K562 (cell line): Measurements from ENCODE around the gene LRIT1. TPM values are rescaled to one million over a fixed set of nuclear protein-coding genes. Genes with fewer than 3 reads are reported as not detected.

Experiments used
- ATAC-seq: fragments of 200-7000 bp; cut with Tn5 transposase; 3 replicates; pipeline ENCODE4 v1.9.1; 2020; ENCODE audit warnings: moderate library complexity
- BruUV-seq: library from RNA; stranded (reverse); fragments of 400-500 nt; replicated peaks from 2 replicates; lab custom pipeline; 2021; lab: Mats Ljungman, UMichigan
- CTCF ChIA-PET: fragments of 300-600 bp; formaldehyde crosslinking; extraction: SDS; loops from one replicate; lab custom pipeline; 2021; ENCODE audit warnings: low intra/inter-chr PET ratio; lab: Yijun Ruan, JAX
- POLR2A ChIA-PET: fragments of 300-600, 350-650 bp; sonication (Branson Sonifier 250); formaldehyde crosslinking; extraction: SDS; loops from one replicate; lab custom pipeline; 2021; ENCODE audit warnings: antibody characterized with exemption, inconsistent platforms; lab: Yijun Ruan, JAX
- DNase-seq, 4 experiments: peaks; one replicate each; pipeline versions ENCODE4 v3.0.0 to v3.0.0-alpha.2; 2011 to 2018; ENCODE audit warnings: low spot score in 3 of 4, mixed read lengths in 3 of 4; ENCODE audit errors: extremely low read depth in 1 of 4
- FAIRE-seq: peaks from 2 replicates; lab custom pipeline; 2011; peaks lifted over from hg19 to GRCh38; lab: Jason Lieb, UNC
- H2AFZ ChIP-seq: 2 replicates; pipeline ENCODE4 v1.6.0; 2011; ENCODE audit warnings: low read depth, low read length, control low read depth, inconsistent platforms
- H3K27ac ChIP-seq: fragments of 200-600 bp; 3 replicates; pipeline ENCODE4 v1.8.0; 2011; ENCODE audit warnings: low read depth, mild to moderate bottlenecking, control low read depth, inconsistent platforms, low read length, moderate library complexity, mixed read lengths; ENCODE audit errors: extremely low read depth
- H3K27me3 ChIP-seq, 2 experiments: fragments of 300-600 bp in 1 of 2; 2 replicates in 1 of 2; 3 replicates in 1 of 2; pipeline versions ENCODE4 v1.6.0 to v1.8.0; 2011; ENCODE audit warnings: inconsistent platforms in 2 of 2, low read length in 2 of 2, mild to moderate bottlenecking in 1 of 2, mixed read lengths in 1 of 2, moderate library complexity in 1 of 2; ENCODE audit not compliant: control insufficient read depth in 2 of 2, insufficient read depth in 2 of 2
- H3K36me3 ChIP-seq: fragments of 300-600 bp; 3 replicates; pipeline ENCODE4 v1.8.0; 2011; ENCODE audit warnings: mild to moderate bottlenecking, low read length, inconsistent platforms; ENCODE audit not compliant: control insufficient read depth, insufficient read depth
- H3K4me1 ChIP-seq, 2 experiments: fragments of 200-600 bp in 1 of 2; replicated peaks in 1 of 2; 2 replicates in 1 of 2; 3 replicates in 1 of 2; pipeline versions ENCODE4 v1.5.1 to v1.8.0; 2011; ENCODE audit warnings: inconsistent platforms in 2 of 2, low read length in 2 of 2, mild to moderate bottlenecking in 1 of 2, mixed read lengths in 1 of 2, moderate library complexity in 1 of 2; ENCODE audit not compliant: control insufficient read depth in 2 of 2, insufficient read depth in 2 of 2
- H3K4me2 ChIP-seq: 2 replicates; pipeline ENCODE4 v1.6.1; 2011; ENCODE audit warnings: low read length, control low read depth, inconsistent platforms, mixed read lengths; ENCODE audit not compliant: insufficient read depth
- H3K4me3 ChIP-seq: fragments of 200-600 bp; sonication (generic), shearing (Covaris generic); 2 replicates; pipeline ENCODE4 v1.5.1; 2016; ENCODE audit warnings: control low read depth, inconsistent platforms
- H3K79me2 ChIP-seq: fragments of 200-600 bp; 3 replicates; pipeline ENCODE4 v1.8.0; 2011; ENCODE audit warnings: low read length, inconsistent platforms; ENCODE audit not compliant: control insufficient read depth, insufficient read depth
- H3K9ac ChIP-seq, 2 experiments: 2 replicates each; pipeline versions ENCODE4 v1.6.0 to v1.6.1; 2011; ENCODE audit warnings: low read depth in 2 of 2, low read length in 2 of 2, control low read depth in 1 of 2, inconsistent platforms in 1 of 2, mild to moderate bottlenecking in 1 of 2, mixed read lengths in 1 of 2; ENCODE audit not compliant: insufficient read depth in 1 of 2
- H3K9me1 ChIP-seq: one replicate; pipeline ENCODE4 v1.6.0; 2011; ENCODE audit warnings: inconsistent platforms, mild to moderate bottlenecking, low read length, moderate library complexity; ENCODE audit not compliant: control insufficient read depth, insufficient read depth
- H3K9me3 ChIP-seq: replicated peaks from 2 replicates; pipeline ENCODE4 v1.5.1; 2011; ENCODE audit warnings: low read depth, low read length, inconsistent platforms; ENCODE audit not compliant: control insufficient read depth, insufficient read depth
- H4K20me1 ChIP-seq: replicated peaks from 2 replicates; pipeline ENCODE4 v1.6.1; 2011; ENCODE audit warnings: low read length, inconsistent platforms, mixed read lengths; ENCODE audit not compliant: control insufficient read depth, insufficient read depth
- FOXM1 ChIP-seq, 2 experiments: fragments of 450-650 bp in 1 of 2; sonication (generic) in 1 of 2; formaldehyde crosslinking in 1 of 2; IDR thresholded peaks; 2 replicates each; pipeline versions ENCODE4 v1.6.1 to v1.9.0; 2017 to 2022; ENCODE audit warnings: low read depth in 2 of 2, mild to moderate bottlenecking in 2 of 2, missing genetic modification reagents in 1 of 2, moderate library complexity in 1 of 2
- PRMT5 ChIP-seq: sonication (generic); formaldehyde crosslinking; IDR thresholded peaks from 2 replicates; pipeline ENCODE4 v1.5.0; 2020; ENCODE audit warnings: missing genetic modification reagents
- REST ChIP-seq, 2 experiments: fragments of 450-650 bp; formaldehyde crosslinking in 1 of 2; IDR thresholded peaks; 2 replicates each; pipeline versions ENCODE4 v1.4.0 to v1.6.1; 2014 to 2020; ENCODE audit warnings: mild to moderate bottlenecking in 2 of 2, borderline replicate concordance in 1 of 2, low read depth in 1 of 2
- SMARCB1 ChIP-seq: IDR thresholded peaks from 2 replicates; pipeline ENCODE4 v1.6.1; 2011; ENCODE audit warnings: improper control_type of control experiment, low read depth; ENCODE audit not compliant: insufficient read length
- ZBTB2 ChIP-seq: fragments of 450-650 bp; IDR thresholded peaks from 2 replicates; pipeline ENCODE4 v1.6.1; 2016; ENCODE audit warnings: antibody characterized with exemption
- ZNF263 ChIP-seq: sonication (generic); formaldehyde crosslinking; IDR thresholded peaks from 2 replicates; pipeline ENCODE4 v1.8.0; 2022; ENCODE audit warnings: mild to moderate bottlenecking, missing genetic modification reagents, borderline replicate concordance
- ZNF398 ChIP-seq: fragments of 250-450 bp; sonication (Bioruptor Pico); IDR thresholded peaks from 2 replicates; pipeline ENCODE4 v1.8.0; 2021; ENCODE audit warnings: moderate library complexity, mild to moderate bottlenecking, inconsistent platforms
- ZNF41 ChIP-seq: fragments of 250-450 bp; sonication (Bioruptor Pico); conservative IDR thresholded peaks from 2 replicates; pipeline ENCODE4 v1.4.0; 2020; ENCODE audit warnings: mild to moderate bottlenecking
- WGBS: fragments of 100-300 bp; shearing (Covaris generic); methylation state at CpG from one replicate; pipeline ENCODE4 v1.1.6; 2016; ENCODE audit warnings: low coverage, mixed read lengths; ENCODE audit not compliant: insufficient coverage; ENCODE audit errors: missing lambda C conversion rate; 5-methylcytosine and 5-hydroxymethylcytosine counted together
- in situ Hi-C: fragments of 300-500 bp; cut with MboI; formaldehyde crosslinking; loops from 4 replicates; pipeline ENCODE4 v1.15.0; 2018; ENCODE audit warnings: inconsistent platforms, mixed read lengths
- intact Hi-C: fragments of 100-400 bp; cut with micrococcal nuclease; formaldehyde crosslinking; loops from 2 replicates; pipeline ENCODE4 v1.14.2; 2022
- polyA plus RNA-seq, 8 experiments: library from polyadenylated mRNA; depleted of rRNA in 4 of 8; stranded (reverse) in 5 of 8; unstranded in 3 of 8; fragments of >200 nt; fragmentation: Nextera tagmentation in 2 of 8; fragmentation: Illumina TruSeq in 1 of 8; extraction: Ambion mirVana in 2 of 8; extraction: Trizol in 1 of 8; gene quantifications; 2 replicates each; pipeline versions ENCODE4 v1.2.1 to v1.2.3, GENCODE V29; 2011 to 2014; ENCODE audit warnings: inconsistent platforms in 1 of 8, missing spikeins in 1 of 8
- total RNA-seq, 7 experiments: library from RNA; depleted of rRNA in 6 of 7; stranded (reverse); fragments of >200 nt in 6 of 7; fragmentation: Illumina TruSeq in 2 of 7; extraction: Trizol in 2 of 7; gene quantifications; 2 replicates each; pipeline versions ENCODE4 v1.2.1 to v1.2.3, GENCODE V29; 2011 to 2021; ENCODE audit warnings: low replicate concordance in 1 of 7

The LRIT1 gene
- total and polyA plus RNA-seq, 9 of the 15 experiments (the other 6 are each of a cell fraction or from before 2014, with no cell fraction given) = not detected

- Histone ChIP-seq H3K9ac (peak overlapping the region in 1 of 2 experiments; percentile 40; a peak in 1 of 4 replicates), H3K36me3 (no peaks in the 10 kb centered on the region), H3K4me3 (no peak overlapping the region), H4K20me1 (peaks cover 6% of the 10 kb centered on the region; the same call in 1 of the 2 replicates), H2AFZ (no peak overlapping the region), H3K4me2 (no peak overlapping the region), H3K27me3 (peaks cover 36 to 62% of the 10 kb centered on the region in 2 experiments), H3K9me3 (no peaks in the 10 kb centered on the region), H3K4me1 (peaks cover 13 to 30% of the 10 kb centered on the region in 2 experiments; a peak in 4 of 5 replicates), H3K79me2 (no peaks in the 10 kb centered on the region), H3K9me1 (no peaks in the 10 kb centered on the region), H3K27ac (no peak overlapping the region)
- POLR2A ChIA-PET = interaction anchor here (0.5 to 1.4 kb wide), 3 partner anchors 9 to 277 kb away, joined by 3 to 4 read pairs (median 3); no protein-coding TSS in a partner anchor
- in situ Hi-C loops (no loop called here), intact Hi-C loops (no loop called here)
- WGBS = 5% methylated on average over 5 of the region's 5 CpGs
- FAIRE-seq (no peak), ATAC-seq (no peak), DNase-seq (no peak)
- CTCF ChIA-PET = no interaction called here
- no TSS peak for BruUV-seq
- no peak for TF ChIP-seq FOXM1 (IDR thresholded peaks at IDR 0.05; ENCODE audit: low read depth)
- TF ChIP-seq FOXM1 (CRISPR knock-in tag; IDR thresholded peaks at IDR 0.05; ENCODE audit: low read depth) = no peak
- TF ChIP-seq ZBTB2 = no peak
- TF ChIP-seq PRMT5 = no peak
- no peak for TF ChIP-seq ZNF263 (CRISPR knock-in tag)
- TF ChIP-seq ZNF398 = no peak
- no peak for TF ChIP-seq REST (IDR thresholded peaks at IDR 0.05; ENCODE audit: borderline replicate concordance)
- no peak for TF ChIP-seq REST (CRISPR knock-in tag; IDR thresholded peaks at IDR 0.05; ENCODE audit: low read depth)
- no peak for TF ChIP-seq ZNF41 (CRISPR knock-in tag)
- no peak for TF ChIP-seq SMARCB1
Measured at GRCh38 chr10:84197643-84198042, 43.7 kb downstream of the LRIT1 start.
